ENCODE results near the gene RRBP1. TPM values are rescaled to one million over a fixed set of nuclear protein-coding genes. Genes with fewer than 3 reads are reported as not detected.
"Not testable (repeated sequence)": the region's sequence is repeated elsewhere in the genome, so short reads cannot be mapped to it uniquely, and the experiment has no call there.

The RRBP1 gene
- polyA plus RNA-seq, 1 donor from 2014 or later, result 6.1 TPM

DNA sequence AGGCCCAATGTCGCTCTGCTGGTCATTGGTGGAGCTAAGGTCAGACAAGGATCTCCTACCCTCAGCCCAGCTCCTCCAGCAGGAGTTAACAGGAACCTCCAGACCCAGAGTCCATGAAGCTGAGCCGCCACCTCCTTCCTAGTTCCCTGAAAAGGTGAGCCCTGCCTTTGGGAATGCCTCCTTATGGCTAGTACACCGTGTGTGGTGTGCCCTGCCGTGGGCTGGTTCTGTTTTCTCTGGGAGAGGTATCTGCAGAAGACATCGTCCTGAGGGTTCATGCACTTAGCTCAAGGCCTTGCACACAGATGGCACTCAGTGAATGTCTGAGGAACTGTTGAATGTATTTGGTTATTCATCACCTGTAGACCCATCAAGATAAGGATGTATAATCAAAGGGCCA is 33.0 kb upstream of the RRBP1 start:
- Mint-ChIP-seq H3K9me3 (no peaks in the 10 kb centered on the region), H3K36me3 (peaks cover 2% of the 10 kb centered on the region), H3K4me3 (no peak overlapping the region), H3K27ac (no peak overlapping the region), H3K4me1 (no peaks in the 10 kb centered on the region), H3K27me3 (peaks cover 2% of the 10 kb centered on the region)

DNA sequence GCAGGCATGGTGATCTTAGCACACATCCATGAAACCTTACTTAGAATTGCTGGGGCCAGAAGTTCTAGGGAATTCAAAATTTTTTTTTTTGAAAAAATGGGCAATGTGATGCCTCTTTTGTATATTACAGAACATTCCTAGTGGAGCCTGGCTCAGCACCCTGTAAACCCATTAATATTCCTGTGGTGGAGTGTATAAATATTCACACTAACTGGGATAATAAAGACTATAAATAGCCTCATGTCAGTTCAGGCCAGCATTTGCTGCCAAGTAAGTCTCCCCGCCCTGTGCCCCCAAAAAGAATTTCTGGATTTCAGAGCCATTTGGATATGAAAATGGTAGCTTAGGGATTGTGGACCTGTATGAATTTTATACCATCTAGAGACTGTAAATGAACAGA is 32.6 kb upstream of the RRBP1 start:
- Mint-ChIP-seq H3K27me3 (peaks cover 2% of the 10 kb centered on the region), H3K27ac (no peak overlapping the region), H3K36me3 (peaks cover 2% of the 10 kb centered on the region), H3K9me3 (no peaks in the 10 kb centered on the region), H3K4me3 (no peak overlapping the region), H3K4me1 (no peaks in the 10 kb centered on the region)

- Mint-ChIP-seq H3K9me3 (no peaks in the 10 kb centered on the region), H3K4me1 (no peaks in the 10 kb centered on the region), H3K27ac (no peak overlapping the region), H3K27me3 (peaks cover 2% of the 10 kb centered on the region), H3K36me3 (peaks cover 2% of the 10 kb centered on the region), H3K4me3 (no peak overlapping the region)
Observed at GRCh38 chr20:17712708-17713107, 30.7 kb upstream of the RRBP1 start.

DNA sequence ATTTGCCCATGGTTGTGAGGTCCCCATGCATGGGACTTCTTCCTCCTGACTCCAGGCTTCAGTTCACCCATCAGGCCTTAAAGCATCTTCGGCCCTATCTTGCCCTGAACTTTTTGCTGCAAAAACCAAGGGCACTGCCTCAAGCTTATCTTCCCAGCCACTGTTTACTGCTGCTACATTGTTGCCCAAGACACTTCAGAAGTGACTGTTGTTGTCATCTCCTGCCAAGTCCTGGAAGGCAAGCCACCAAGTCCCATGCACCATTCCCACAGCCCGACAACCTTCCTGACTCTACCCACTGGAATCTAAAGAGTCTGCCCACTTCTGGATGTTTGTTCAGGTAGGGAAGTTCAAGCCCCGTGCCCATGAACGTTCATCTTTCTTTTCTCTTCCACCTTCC is 30.2 kb upstream of the RRBP1 start:
- H3K4me1 Mint-ChIP-seq, result no peaks in the 10 kb centered on the region
- no peak overlapping the region for H3K4me3 Mint-ChIP-seq
- peaks cover 2% of the 10 kb centered on the region for H3K27me3 Mint-ChIP-seq
- H3K36me3 Mint-ChIP-seq, result peaks cover 2% of the 10 kb centered on the region
- H3K9me3 Mint-ChIP-seq, result no peaks in the 10 kb centered on the region
- no peak overlapping the region for H3K27ac Mint-ChIP-seq

- Mint-ChIP-seq H3K27me3 (no peaks in the 10 kb centered on the region), H3K9me3 (no peaks in the 10 kb centered on the region), H3K36me3 (peaks cover 2% of the 10 kb centered on the region), H3K27ac (no peak overlapping the region), H3K4me1 (no peaks in the 10 kb centered on the region), H3K4me3 (no peak overlapping the region)
Observed at GRCh38 chr20:17711267-17711627, 29.2 kb upstream of the RRBP1 start.

GRCh38 chr20:17710379-17711266 is 28.6 kb upstream of the RRBP1 start:
- H3K4me1 Mint-ChIP-seq, result no peaks in the 10 kb centered on the region
- no peak overlapping the region for H3K27ac Mint-ChIP-seq
- no peak overlapping the region for H3K4me3 Mint-ChIP-seq
- no peaks in the 10 kb centered on the region for H3K9me3 Mint-ChIP-seq
- H3K27me3 Mint-ChIP-seq, result peaks cover 1% of the 10 kb centered on the region
- peaks cover 2% of the 10 kb centered on the region for H3K36me3 Mint-ChIP-seq

- Mint-ChIP-seq H3K9me3 (peaks cover 0 to 1% (median 0%) of the 10 kb centered on the region in 3 donors), H3K4me3 (no peak overlapping the region), H3K4me1 (no peaks in the 10 kb centered on the region), H3K27ac (no peak overlapping the region), H3K27me3 (peaks cover 1% of the 10 kb centered on the region), H3K36me3 (peaks cover 2% of the 10 kb centered on the region)
Observed at GRCh38 chr20:17709361-17710293, 27.6 kb upstream of the RRBP1 start.

DNA sequence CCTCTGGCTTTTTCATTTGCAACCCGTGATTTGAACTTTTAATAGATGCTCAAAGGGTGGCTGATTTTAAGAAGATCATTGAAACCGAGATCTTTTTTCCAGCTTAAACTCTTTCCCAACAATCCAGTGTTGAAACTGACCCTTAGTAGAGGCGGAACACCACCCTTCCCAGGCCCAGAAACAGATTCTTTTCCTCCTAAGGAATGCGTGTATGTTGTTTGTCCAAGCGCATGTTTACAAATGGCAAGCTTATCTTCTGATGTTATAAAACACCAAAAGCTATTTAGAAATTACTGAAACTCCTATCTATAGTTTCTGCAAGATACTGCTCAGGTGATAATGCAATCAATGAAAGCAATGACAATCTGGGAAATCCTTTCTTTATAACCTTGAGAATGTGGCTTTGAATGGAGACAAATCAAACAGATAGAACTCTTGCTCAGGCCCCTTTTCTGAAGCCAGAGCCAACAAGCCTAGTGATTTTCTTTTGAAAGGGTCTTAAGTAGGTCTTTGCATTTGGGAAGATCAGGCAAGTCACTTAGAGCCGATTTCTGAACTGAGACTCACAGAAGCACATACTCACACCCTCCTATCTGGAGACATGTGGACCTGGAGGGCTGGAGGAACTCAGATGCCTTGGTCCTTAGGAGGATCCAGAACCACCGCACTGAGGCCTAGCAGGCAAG is 26.8 kb upstream of the RRBP1 start:
- Mint-ChIP-seq H3K4me1 (no peaks in the 10 kb centered on the region), H3K27ac (no peak overlapping the region), H3K4me3 (no peak overlapping the region), H3K36me3 (peaks cover 2% of the 10 kb centered on the region), H3K9me3 (peaks cover 0 to 1% (median 0%) of the 10 kb centered on the region in 3 donors), H3K27me3 (peaks cover 1% of the 10 kb centered on the region)

GRCh38 chr20:17707951-17708350 is 25.9 kb upstream of the RRBP1 start:
- not testable (repeated sequence) for H3K27ac Mint-ChIP-seq, H3K27me3 Mint-ChIP-seq, H3K4me1 Mint-ChIP-seq, H3K9me3 Mint-ChIP-seq, H3K36me3 Mint-ChIP-seq, H3K4me3 Mint-ChIP-seq

- Mint-ChIP-seq H3K4me3 (no peak overlapping the region), H3K36me3 (no peaks in the 10 kb centered on the region), H3K27me3 (peaks cover 1% of the 10 kb centered on the region), H3K9me3 (peaks cover 0 to 1% (median 0%) of the 10 kb centered on the region in 3 donors), H3K27ac (no peak overlapping the region), H3K4me1 (no peaks in the 10 kb centered on the region)
Observed at GRCh38 chr20:17706632-17707031, 24.6 kb upstream of the RRBP1 start.

DNA sequence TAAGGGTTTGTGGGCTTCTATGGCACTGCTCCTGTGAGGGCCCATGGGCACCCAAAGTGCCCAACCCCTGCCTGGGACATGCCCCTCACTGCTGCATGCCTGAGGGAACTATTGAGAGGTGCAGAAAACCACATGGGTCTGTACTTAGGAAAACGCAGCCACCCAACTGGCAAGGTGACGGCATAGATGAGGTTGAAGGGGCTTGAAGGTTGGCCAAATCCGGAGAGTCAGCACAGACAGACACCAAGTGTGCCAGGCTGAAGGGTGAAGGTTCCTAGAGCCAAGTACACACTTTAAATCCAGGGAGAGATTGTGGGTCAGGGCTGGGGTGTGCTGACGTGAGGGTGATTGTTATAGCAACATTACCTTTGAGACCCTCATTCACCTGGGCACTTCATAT is 23.9 kb upstream of the RRBP1 start:
- no peak overlapping the region for H3K4me3 Mint-ChIP-seq
- peaks cover 0 to 1% (median 0%) of the 10 kb centered on the region in 3 donors for H3K9me3 Mint-ChIP-seq
- H3K36me3 Mint-ChIP-seq, result no peaks in the 10 kb centered on the region
- H3K4me1 Mint-ChIP-seq, result no peaks in the 10 kb centered on the region
- peaks cover 1% of the 10 kb centered on the region for H3K27me3 Mint-ChIP-seq
- H3K27ac Mint-ChIP-seq, result no peak overlapping the region

DNA sequence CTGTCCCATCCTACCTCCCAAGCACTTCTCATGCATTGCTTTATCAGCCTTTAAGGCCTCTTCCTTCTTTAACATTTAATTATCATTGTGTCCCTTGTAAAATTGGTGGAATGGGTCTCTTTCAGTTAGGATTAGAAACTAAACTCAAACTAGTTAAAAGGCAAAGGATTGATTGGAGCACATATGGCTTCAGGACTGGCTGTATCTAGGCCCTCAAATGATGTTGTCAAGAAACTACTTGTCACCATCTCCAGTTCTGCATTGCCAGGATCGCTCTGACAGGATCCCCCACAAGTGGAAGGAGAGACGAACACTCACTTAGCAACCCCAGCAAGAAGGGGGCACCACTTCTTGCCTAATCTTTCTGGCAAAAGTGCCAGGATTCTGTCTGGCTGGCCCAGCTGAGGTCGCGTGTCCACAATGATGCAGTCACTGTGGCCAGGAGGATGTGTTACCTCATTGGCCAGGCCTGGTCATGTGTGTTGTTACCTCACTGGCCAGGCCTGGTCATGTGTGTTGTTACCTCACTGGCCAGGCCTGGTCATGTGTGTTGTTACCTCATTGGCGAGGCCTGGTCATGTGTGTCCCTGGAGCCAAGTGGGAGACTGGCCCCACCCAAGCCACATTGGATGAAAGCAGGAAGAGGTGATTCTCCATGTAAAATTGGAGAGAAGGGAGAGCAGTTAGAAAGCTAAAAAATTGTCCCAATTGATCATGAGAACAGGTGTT is 22.7 kb upstream of the RRBP1 start:
- Mint-ChIP-seq H3K9me3 (peaks cover 0 to 1% (median 0%) of the 10 kb centered on the region in 3 donors), H3K27ac (no peak overlapping the region), H3K4me3 (no peak overlapping the region), H3K36me3 (no peaks in the 10 kb centered on the region), H3K27me3 (peaks cover 1% of the 10 kb centered on the region), H3K4me1 (no peaks in the 10 kb centered on the region)

GRCh38 chr20:17701826-17702225 is 19.8 kb upstream of the RRBP1 start:
- Mint-ChIP-seq H3K4me3 (no peak overlapping the region), H3K27ac (no peak overlapping the region), H3K36me3 (no peaks in the 10 kb centered on the region), H3K9me3 (peaks cover 0 to 1% (median 0%) of the 10 kb centered on the region in 3 donors), H3K27me3 (peaks cover 2% of the 10 kb centered on the region), H3K4me1 (no peaks in the 10 kb centered on the region)

GRCh38 chr20:17700637-17701036 is 18.6 kb upstream of the RRBP1 start:
- Mint-ChIP-seq H3K9me3 (peaks cover 0 to 12% (median 3%) of the 10 kb centered on the region in 3 donors), H3K4me1 (no peaks in the 10 kb centered on the region), H3K4me3 (no peak overlapping the region), H3K27me3 (peaks cover 2% of the 10 kb centered on the region), H3K27ac (no peak overlapping the region), H3K36me3 (no peaks in the 10 kb centered on the region)

Measured in IgD-negative memory B cell (primary cell).